K562 (cell line): ENCODE results near the gene APPBP2. TPM values are rescaled to one million over a fixed set of nuclear protein-coding genes. Genes with fewer than 3 reads are reported as not detected.
A peak's percentile ranks its signal among the peaks of the same experiment; 100 is the strongest.

Experiments used
- ATAC-seq: fragments of 200-7000 bp; cut with Tn5 transposase; 3 replicates; pipeline ENCODE4 v1.9.1; 2020; ENCODE audit warnings: moderate library complexity
- BruUV-seq: library from RNA; stranded (reverse); fragments of 400-500 nt; replicated peaks from 2 replicates; lab custom pipeline; 2021; lab: Mats Ljungman, UMichigan
- CTCF ChIA-PET: fragments of 300-600 bp; formaldehyde crosslinking; extraction: SDS; loops from one replicate; lab custom pipeline; 2021; ENCODE audit warnings: low intra/inter-chr PET ratio; lab: Yijun Ruan, JAX
- POLR2A ChIA-PET: fragments of 300-600, 350-650 bp; sonication (Branson Sonifier 250); formaldehyde crosslinking; extraction: SDS; loops from one replicate; lab custom pipeline; 2021; ENCODE audit warnings: antibody characterized with exemption, inconsistent platforms; lab: Yijun Ruan, JAX
- DNase-seq, 4 experiments: peaks; one replicate each; pipeline versions ENCODE4 v3.0.0 to v3.0.0-alpha.2; 2011 to 2018; ENCODE audit warnings: low spot score in 3 of 4, mixed read lengths in 3 of 4; ENCODE audit errors: extremely low read depth in 1 of 4
- FAIRE-seq: peaks from 2 replicates; lab custom pipeline; 2011; peaks lifted over from hg19 to GRCh38; lab: Jason Lieb, UNC
- H2AFZ ChIP-seq: 2 replicates; pipeline ENCODE4 v1.6.0; 2011; ENCODE audit warnings: low read depth, low read length, control low read depth, inconsistent platforms
- H3K27ac ChIP-seq: fragments of 200-600 bp; 3 replicates; pipeline ENCODE4 v1.8.0; 2011; ENCODE audit warnings: low read depth, mild to moderate bottlenecking, control low read depth, inconsistent platforms, low read length, moderate library complexity, mixed read lengths; ENCODE audit errors: extremely low read depth
- H3K27me3 ChIP-seq, 2 experiments: fragments of 300-600 bp in 1 of 2; 2 replicates in 1 of 2; 3 replicates in 1 of 2; pipeline versions ENCODE4 v1.6.0 to v1.8.0; 2011; ENCODE audit warnings: inconsistent platforms in 2 of 2, low read length in 2 of 2, mild to moderate bottlenecking in 1 of 2, mixed read lengths in 1 of 2, moderate library complexity in 1 of 2; ENCODE audit not compliant: control insufficient read depth in 2 of 2, insufficient read depth in 2 of 2
- H3K36me3 ChIP-seq: fragments of 300-600 bp; 3 replicates; pipeline ENCODE4 v1.8.0; 2011; ENCODE audit warnings: mild to moderate bottlenecking, low read length, inconsistent platforms; ENCODE audit not compliant: control insufficient read depth, insufficient read depth
- H3K4me1 ChIP-seq, 2 experiments: fragments of 200-600 bp in 1 of 2; replicated peaks in 1 of 2; 2 replicates in 1 of 2; 3 replicates in 1 of 2; pipeline versions ENCODE4 v1.5.1 to v1.8.0; 2011; ENCODE audit warnings: inconsistent platforms in 2 of 2, low read length in 2 of 2, mild to moderate bottlenecking in 1 of 2, mixed read lengths in 1 of 2, moderate library complexity in 1 of 2; ENCODE audit not compliant: control insufficient read depth in 2 of 2, insufficient read depth in 2 of 2
- H3K4me2 ChIP-seq: 2 replicates; pipeline ENCODE4 v1.6.1; 2011; ENCODE audit warnings: low read length, control low read depth, inconsistent platforms, mixed read lengths; ENCODE audit not compliant: insufficient read depth
- H3K4me3 ChIP-seq: fragments of 200-600 bp; sonication (generic), shearing (Covaris generic); 2 replicates; pipeline ENCODE4 v1.5.1; 2016; ENCODE audit warnings: control low read depth, inconsistent platforms
- H3K79me2 ChIP-seq: fragments of 200-600 bp; 3 replicates; pipeline ENCODE4 v1.8.0; 2011; ENCODE audit warnings: low read length, inconsistent platforms; ENCODE audit not compliant: control insufficient read depth, insufficient read depth
- H3K9ac ChIP-seq, 2 experiments: 2 replicates each; pipeline versions ENCODE4 v1.6.0 to v1.6.1; 2011; ENCODE audit warnings: low read depth in 2 of 2, low read length in 2 of 2, control low read depth in 1 of 2, inconsistent platforms in 1 of 2, mild to moderate bottlenecking in 1 of 2, mixed read lengths in 1 of 2; ENCODE audit not compliant: insufficient read depth in 1 of 2
- H3K9me1 ChIP-seq: one replicate; pipeline ENCODE4 v1.6.0; 2011; ENCODE audit warnings: inconsistent platforms, mild to moderate bottlenecking, low read length, moderate library complexity; ENCODE audit not compliant: control insufficient read depth, insufficient read depth
- H3K9me3 ChIP-seq: replicated peaks from 2 replicates; pipeline ENCODE4 v1.5.1; 2011; ENCODE audit warnings: low read depth, low read length, inconsistent platforms; ENCODE audit not compliant: control insufficient read depth, insufficient read depth
- H4K20me1 ChIP-seq: replicated peaks from 2 replicates; pipeline ENCODE4 v1.6.1; 2011; ENCODE audit warnings: low read length, inconsistent platforms, mixed read lengths; ENCODE audit not compliant: control insufficient read depth, insufficient read depth
- HDAC8 ChIP-seq: fragments of 450-650 bp; IDR thresholded peaks from 2 replicates; pipeline ENCODE4 v1.6.1; 2016; ENCODE audit warnings: mild to moderate bottlenecking, missing genetic modification characterization, moderate library complexity, missing compliant biosample characterization
- NFYB ChIP-seq: IDR thresholded peaks from 2 replicates; pipeline ENCODE4 v1.6.1; 2011; ENCODE audit warnings: mild to moderate bottlenecking, moderate library complexity; ENCODE audit not compliant: insufficient read length; ENCODE audit errors: extremely low read depth
- WGBS: fragments of 100-300 bp; shearing (Covaris generic); methylation state at CpG from one replicate; pipeline ENCODE4 v1.1.6; 2016; ENCODE audit warnings: low coverage, mixed read lengths; ENCODE audit not compliant: insufficient coverage; ENCODE audit errors: missing lambda C conversion rate; 5-methylcytosine and 5-hydroxymethylcytosine counted together
- in situ Hi-C: fragments of 300-500 bp; cut with MboI; formaldehyde crosslinking; loops from 4 replicates; pipeline ENCODE4 v1.15.0; 2018; ENCODE audit warnings: inconsistent platforms, mixed read lengths
- intact Hi-C: fragments of 100-400 bp; cut with micrococcal nuclease; formaldehyde crosslinking; loops from 2 replicates; pipeline ENCODE4 v1.14.2; 2022
- polyA plus RNA-seq, 8 experiments: library from polyadenylated mRNA; depleted of rRNA in 4 of 8; stranded (reverse) in 5 of 8; unstranded in 3 of 8; fragments of >200 nt; fragmentation: Nextera tagmentation in 2 of 8; fragmentation: Illumina TruSeq in 1 of 8; extraction: Ambion mirVana in 2 of 8; extraction: Trizol in 1 of 8; gene quantifications; 2 replicates each; pipeline versions ENCODE4 v1.2.1 to v1.2.3, GENCODE V29; 2011 to 2014; ENCODE audit warnings: inconsistent platforms in 1 of 8, missing spikeins in 1 of 8
- total RNA-seq, 7 experiments: library from RNA; depleted of rRNA in 6 of 7; stranded (reverse); fragments of >200 nt in 6 of 7; fragmentation: Illumina TruSeq in 2 of 7; extraction: Trizol in 2 of 7; gene quantifications; 2 replicates each; pipeline versions ENCODE4 v1.2.1 to v1.2.3, GENCODE V29; 2011 to 2021; ENCODE audit warnings: low replicate concordance in 1 of 7
- TF ChIP-seq, protein P1 (sequence below), 3 experiments: fragments of 200-800 bp in 1 of 3; fragments of 250-450 bp in 1 of 3; fragments of 450-650 bp in 1 of 3; sonication (Bioruptor Pico) in 1 of 3; sonication (Bioruptor generic) in 1 of 3; formaldehyde crosslinking in 1 of 3; IDR thresholded peaks; 2 replicates each; pipeline versions ENCODE4 v1.6.1 to v1.8.0; 2016 to 2022; ENCODE audit warnings: mild to moderate bottlenecking in 2 of 3, missing genetic modification characterization in 2 of 3, missing compliant biosample characterization in 1 of 3, moderate library complexity in 1 of 3
- TF ChIP-seq, protein P2 (sequence below): fragments of 250-450 bp; sonication (Bioruptor Pico); IDR thresholded peaks from 2 replicates; pipeline ENCODE4 v1.9.0; 2021; ENCODE audit warnings: mild to moderate bottlenecking

The APPBP2 gene
- total and polyA plus RNA-seq, 9 of the 15 experiments (the other 6 are each of a cell fraction or from before 2014, with no cell fraction given), result 2.7 to 16.8 (median 6.9) TPM

DNA sequence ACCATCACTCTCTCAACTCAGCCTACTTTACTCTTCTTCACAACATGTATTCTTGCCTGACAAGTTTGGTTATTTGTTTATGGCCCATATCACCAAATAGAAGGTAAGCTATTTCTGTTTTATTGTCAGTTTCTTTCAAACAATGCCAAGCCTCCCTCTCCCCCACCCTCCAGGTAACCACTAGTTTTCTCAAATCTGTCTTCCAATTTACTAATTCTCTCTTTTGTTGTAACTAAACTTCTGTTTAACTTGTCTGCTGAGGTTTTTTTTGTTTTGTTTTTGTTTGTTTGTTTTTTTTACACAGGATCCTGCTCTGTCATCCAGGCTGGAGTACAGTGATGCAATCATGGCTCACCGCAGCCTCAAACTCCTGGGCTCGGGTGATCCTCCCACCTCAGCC, 68.9 kb downstream of the APPBP2 start (continued):
- TF ChIP-seq, protein P1, sequence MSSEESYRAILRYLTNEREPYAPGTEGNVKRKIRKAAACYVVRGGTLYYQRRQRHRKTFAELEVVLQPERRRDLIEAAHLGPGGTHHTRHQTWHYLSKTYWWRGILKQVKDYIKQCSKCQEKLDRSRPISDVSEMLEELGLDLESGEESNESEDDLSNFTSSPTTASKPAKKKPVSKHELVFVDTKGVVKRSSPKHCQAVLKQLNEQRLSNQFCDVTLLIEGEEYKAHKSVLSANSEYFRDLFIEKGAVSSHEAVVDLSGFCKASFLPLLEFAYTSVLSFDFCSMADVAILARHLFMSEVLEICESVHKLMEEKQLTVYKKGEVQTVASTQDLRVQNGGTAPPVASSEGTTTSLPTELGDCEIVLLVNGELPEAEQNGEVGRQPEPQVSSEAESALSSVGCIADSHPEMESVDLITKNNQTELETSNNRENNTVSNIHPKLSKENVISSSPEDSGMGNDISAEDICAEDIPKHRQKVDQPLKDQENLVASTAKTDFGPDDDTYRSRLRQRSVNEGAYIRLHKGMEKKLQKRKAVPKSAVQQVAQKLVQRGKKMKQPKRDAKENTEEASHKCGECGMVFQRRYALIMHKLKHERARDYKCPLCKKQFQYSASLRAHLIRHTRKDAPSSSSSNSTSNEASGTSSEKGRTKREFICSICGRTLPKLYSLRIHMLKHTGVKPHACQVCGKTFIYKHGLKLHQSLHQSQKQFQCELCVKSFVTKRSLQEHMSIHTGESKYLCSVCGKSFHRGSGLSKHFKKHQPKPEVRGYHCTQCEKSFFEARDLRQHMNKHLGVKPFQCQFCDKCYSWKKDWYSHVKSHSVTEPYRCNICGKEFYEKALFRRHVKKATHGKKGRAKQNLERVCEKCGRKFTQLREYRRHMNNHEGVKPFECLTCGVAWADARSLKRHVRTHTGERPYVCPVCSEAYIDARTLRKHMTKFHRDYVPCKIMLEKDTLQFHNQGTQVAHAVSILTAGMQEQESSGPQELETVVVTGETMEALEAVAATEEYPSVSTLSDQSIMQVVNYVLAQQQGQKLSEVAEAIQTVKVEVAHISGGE (CRISPR knock-in tag; IDR thresholded peaks at IDR 0.05), result peak in 1 of 3 experiments; percentile 8; a peak in 2 of 6 replicates
- TF ChIP-seq NFYB, result no peak
- TF ChIP-seq, protein P2, sequence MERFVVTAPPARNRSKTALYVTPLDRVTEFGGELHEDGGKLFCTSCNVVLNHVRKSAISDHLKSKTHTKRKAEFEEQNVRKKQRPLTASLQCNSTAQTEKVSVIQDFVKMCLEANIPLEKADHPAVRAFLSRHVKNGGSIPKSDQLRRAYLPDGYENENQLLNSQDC (CRISPR knock-in tag), result no peak

DNA sequence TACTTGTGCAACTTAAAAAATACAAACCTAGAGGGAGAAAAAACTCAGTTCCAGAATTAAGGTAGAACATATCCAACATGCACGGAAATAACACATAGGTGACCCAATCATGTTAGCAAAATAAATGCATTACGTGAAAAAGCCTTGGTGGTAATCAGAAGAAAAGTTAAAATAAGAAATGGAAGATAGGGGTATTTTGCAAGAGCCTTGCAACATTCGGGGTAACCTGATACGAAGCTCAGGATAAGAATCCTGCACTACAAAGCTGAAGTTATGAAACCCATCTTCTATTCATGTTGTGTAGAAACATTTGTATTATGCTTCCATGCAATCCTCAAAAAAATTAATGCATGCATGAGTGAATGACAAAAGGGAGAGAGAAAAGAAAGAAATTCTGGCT, 70.7 kb downstream of the APPBP2 start:
- no peak for DNase-seq
- Histone ChIP-seq H3K4me1 (no peaks in the 10 kb centered on the region), H3K4me3 (no peak overlapping the region), H3K9me3 (no peaks in the 10 kb centered on the region), H3K27me3 (no peaks in the 10 kb centered on the region), H3K36me3 (peaks cover 30% of the 10 kb centered on the region; the same call in 2 of the 3 replicates), H4K20me1 (no peaks in the 10 kb centered on the region), H3K9me1 (no peaks in the 10 kb centered on the region), H2AFZ (no peak overlapping the region), H3K27ac (no peak overlapping the region), H3K79me2 (no peaks in the 10 kb centered on the region), H3K9ac (no peak overlapping the region), H3K4me2 (no peak overlapping the region)
- in situ Hi-C loops, result no loop called here
- ChIA-PET CTCF (no interaction called here), POLR2A (interaction anchor here (1.9 kb wide), 1 partner anchor 9 kb away, joined by 4 read pairs; no protein-coding TSS in a partner anchor)
- ATAC-seq, result no peak
- intact Hi-C loops, result no loop called here
- no peak for TF ChIP-seq HDAC8 (tag)
- TF ChIP-seq, protein P1 (CRISPR knock-in tag; IDR thresholded peaks at IDR 0.05), result peak in 1 of 3 experiments; percentile 69; a peak in 2 of 6 replicates
- WGBS, result 85% methylated on average over 4 of the region's 4 CpGs
- FAIRE-seq, result peak; percentile 26
- no TSS peak for BruUV-seq
